ENCODE data around the gene UNC5C. TPM values are rescaled to one million over a fixed set of nuclear protein-coding genes. Genes with fewer than 3 reads are reported as not detected.

The UNC5C gene
- total RNA-seq, 1 experiment from 2014 or later: 8.2 TPM

- in situ Hi-C loops (cut with HindIII; ENCODE audit: low pct_unique_long_range_greater_than_20kb, low sequenced_read_pairs): no loop called here
- no peaks in the 10 kb centered on the region for H3K36me3 ChIP-seq (ENCODE audit: control insufficient read depth, insufficient read depth, low read length)
- no peak for DNase-seq (ENCODE audit: low read depth, low spot score)
- no peaks in the 10 kb centered on the region for H3K9me3 ChIP-seq (ENCODE audit: control insufficient read depth, insufficient read depth, low read depth, low read length)
- POLR2A ChIA-PET: no interaction called here
- H3K4me1 ChIP-seq (ENCODE audit: control insufficient read depth, insufficient read depth, low read length): no peaks in the 10 kb centered on the region
- BruUV-seq (replicated peaks): no TSS peak
- no peak for ATAC-seq
- TF ChIP-seq REST (IDR thresholded peaks at IDR 0.05; ENCODE audit: insufficient read depth in 1 of 2, low read depth in 2 of 2, low read length in 1 of 2): no peak
- no peak for TF ChIP-seq CTCF (IDR thresholded peaks at IDR 0.05)
- TF ChIP-seq POLR2AphosphoS5 (IDR thresholded peaks at IDR 0.05; ENCODE audit: low read depth, low read length): no peak
- intact Hi-C loops (cut with micrococcal nuclease; ENCODE audit: unreplicated experiment): no loop called here
- CTCF ChIA-PET: no interaction called here
- no peak overlapping the region for H3K4me3 ChIP-seq (ENCODE audit: low read depth in 2 of 2, low read length in 2 of 2)
- H3K27me3 ChIP-seq (ENCODE audit: control insufficient read depth, insufficient read depth, low read length): no peaks in the 10 kb centered on the region
- no peak overlapping the region for H3K27ac ChIP-seq (ENCODE audit: low read length)
Measured at GRCh38 chr4:95563638-95564337, 15.0 kb upstream of the UNC5C start.

- TF ChIP-seq SIN3A (IDR thresholded peaks at IDR 0.05; ENCODE audit: borderline replicate concordance, insufficient read depth, low read depth, low read length): no peak
- TF ChIP-seq TCF7L2 (IDR thresholded peaks at IDR 0.05; ENCODE audit: low read depth, low read length): no peak
- no peak for TF ChIP-seq POLR2AphosphoS5 (IDR thresholded peaks at IDR 0.05; ENCODE audit: low read depth, low read length)
- TF ChIP-seq CTCF (IDR thresholded peaks at IDR 0.05): no peak
- no peak for TF ChIP-seq REST (IDR thresholded peaks at IDR 0.05; ENCODE audit: insufficient read depth in 1 of 2, low read depth in 2 of 2, low read length in 1 of 2)
- no peak for DNase-seq (ENCODE audit: low read depth, low spot score)
- Histone ChIP-seq H3K27ac (ENCODE audit: low read length) (no peak overlapping the region), H3K9me3 (ENCODE audit: control insufficient read depth, insufficient read depth, low read depth, low read length) (no peaks in the 10 kb centered on the region), H3K27me3 (ENCODE audit: control insufficient read depth, insufficient read depth, low read length) (no peaks in the 10 kb centered on the region), H3K36me3 (ENCODE audit: control insufficient read depth, insufficient read depth, low read length) (no peaks in the 10 kb centered on the region), H3K4me3 (ENCODE audit: low read depth in 2 of 2, low read length in 2 of 2) (no peak overlapping the region), H3K4me1 (ENCODE audit: control insufficient read depth, insufficient read depth, low read length) (no peaks in the 10 kb centered on the region)
- in situ Hi-C loops (cut with HindIII; ENCODE audit: low pct_unique_long_range_greater_than_20kb, low sequenced_read_pairs) (no loop called here), intact Hi-C loops (cut with micrococcal nuclease; ENCODE audit: unreplicated experiment) (no loop called here)
- ChIA-PET CTCF (no interaction called here), POLR2A (no interaction called here)
- no peak for ATAC-seq
- BruUV-seq (replicated peaks): no TSS peak
Measured at GRCh38 chr4:95560774-95561173, 12.0 kb upstream of the UNC5C start.

All from Panc1 (cell line).